Measurements from ENCODE around the gene MRPL51.
"Not testable (repeated sequence)": the region's sequence is repeated elsewhere in the genome, so short reads cannot be mapped to it uniquely, and the experiment has no call there.

Gene MRPL51

DNA sequence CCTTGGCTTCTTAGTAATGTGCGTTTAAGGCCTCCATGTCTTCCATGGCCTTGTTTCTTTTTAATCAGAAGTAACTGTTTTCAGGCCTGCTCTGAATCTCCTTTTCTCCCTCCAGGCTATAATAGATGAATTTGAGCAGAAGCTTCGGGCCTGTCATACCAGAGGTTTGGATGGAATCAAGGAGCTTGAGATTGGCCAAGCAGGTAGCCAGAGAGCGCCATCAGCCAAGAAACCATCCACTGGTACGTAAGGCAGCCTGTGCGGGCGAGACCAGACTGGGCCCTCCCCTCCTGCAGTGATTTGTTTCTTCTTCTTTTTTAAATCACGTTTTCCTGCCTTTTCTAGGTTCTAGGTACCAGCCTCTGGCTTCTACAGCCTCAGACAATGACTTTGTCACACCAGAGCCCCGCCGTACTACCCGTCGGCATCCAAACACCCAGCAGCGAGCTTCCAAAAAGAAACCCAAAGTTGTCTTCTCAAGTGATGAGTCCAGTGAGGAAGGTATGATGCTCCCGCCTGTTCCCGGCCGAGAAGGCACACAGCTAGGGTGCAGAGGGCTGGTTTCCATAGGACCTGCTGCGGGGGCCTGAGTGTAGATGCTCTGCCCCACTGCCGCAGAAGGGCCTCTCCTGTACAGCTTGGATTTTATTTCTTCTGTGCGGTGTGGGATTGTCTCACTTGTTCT, 37.7 kb upstream of the MRPL51 start:
- FAIRE-seq = no peak

DNA sequence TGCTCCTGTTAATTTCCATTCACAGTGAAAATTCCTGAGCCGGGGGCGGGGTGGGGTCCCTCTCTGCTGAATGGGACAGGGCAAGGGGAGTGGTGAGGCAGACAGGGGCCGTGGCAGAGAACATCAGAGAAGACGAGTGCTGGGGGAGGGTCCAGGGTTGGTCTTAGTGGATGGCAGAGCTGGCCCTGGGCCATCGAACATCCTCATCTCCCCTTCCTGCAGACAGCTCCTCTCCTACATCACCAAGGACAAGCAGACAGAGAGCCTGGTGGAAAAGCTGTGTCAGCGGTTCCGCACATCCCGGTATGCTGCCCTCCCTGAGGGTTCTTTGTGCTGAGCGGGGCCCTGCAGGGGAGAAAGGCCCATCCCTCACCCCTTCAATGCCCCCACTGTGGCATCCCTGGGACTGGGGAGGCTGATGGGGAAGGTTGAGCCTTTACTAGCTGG, 36.3 kb upstream of the MRPL51 start:
- FAIRE-seq = no peak

DNA sequence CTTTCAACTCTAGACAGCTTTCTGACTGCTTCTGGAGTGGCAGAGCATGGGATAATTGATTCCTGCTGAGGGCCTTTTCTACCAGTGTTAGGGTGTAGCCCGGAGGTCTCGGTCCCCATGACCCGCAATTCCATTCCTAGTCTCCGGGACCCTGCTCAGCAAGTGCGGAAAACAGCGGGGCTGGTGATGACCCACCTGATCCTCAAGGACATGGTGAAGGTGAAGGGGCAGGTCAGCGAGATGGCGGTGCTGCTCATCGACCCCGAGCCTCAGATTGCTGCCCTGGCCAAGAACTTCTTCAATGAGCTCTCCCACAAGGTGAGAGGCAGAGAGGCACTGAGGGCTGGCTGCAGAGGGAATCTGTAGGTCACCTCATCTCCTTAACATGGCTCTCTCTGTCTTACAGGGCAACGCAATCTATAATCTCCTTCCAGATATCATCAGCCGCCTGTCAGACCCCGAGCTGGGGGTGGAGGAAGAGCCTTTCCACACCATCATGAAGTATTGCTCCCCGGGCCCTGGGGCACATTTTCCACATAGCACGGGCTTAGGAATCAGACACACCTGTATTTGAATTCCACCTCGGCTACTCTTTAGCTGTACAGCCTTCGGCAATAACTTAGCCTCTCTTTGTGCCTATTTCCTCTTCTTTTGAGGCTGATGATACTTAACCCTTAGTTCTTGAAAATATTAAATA, 35.6 kb upstream of the MRPL51 start:
- no peak for FAIRE-seq

DNA sequence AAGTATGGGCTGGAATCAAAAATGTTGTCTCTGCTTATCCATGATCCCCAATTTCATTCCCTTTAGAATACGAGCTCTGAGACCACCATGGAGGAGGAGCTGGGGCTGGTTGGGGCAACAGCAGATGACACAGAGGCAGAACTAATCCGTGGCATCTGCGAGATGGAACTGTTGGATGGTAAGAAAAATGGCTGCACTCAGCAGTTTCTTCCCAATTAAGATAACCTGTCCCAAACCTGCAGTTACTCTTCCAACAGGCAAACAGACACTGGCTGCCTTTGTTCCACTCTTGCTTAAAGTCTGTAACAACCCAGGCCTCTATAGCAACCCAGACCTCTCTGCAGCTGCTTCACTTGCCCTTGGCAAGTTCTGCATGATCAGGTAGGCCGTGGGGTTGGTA, 34.6 kb upstream of the MRPL51 start:
- FAIRE-seq = no peak

DNA sequence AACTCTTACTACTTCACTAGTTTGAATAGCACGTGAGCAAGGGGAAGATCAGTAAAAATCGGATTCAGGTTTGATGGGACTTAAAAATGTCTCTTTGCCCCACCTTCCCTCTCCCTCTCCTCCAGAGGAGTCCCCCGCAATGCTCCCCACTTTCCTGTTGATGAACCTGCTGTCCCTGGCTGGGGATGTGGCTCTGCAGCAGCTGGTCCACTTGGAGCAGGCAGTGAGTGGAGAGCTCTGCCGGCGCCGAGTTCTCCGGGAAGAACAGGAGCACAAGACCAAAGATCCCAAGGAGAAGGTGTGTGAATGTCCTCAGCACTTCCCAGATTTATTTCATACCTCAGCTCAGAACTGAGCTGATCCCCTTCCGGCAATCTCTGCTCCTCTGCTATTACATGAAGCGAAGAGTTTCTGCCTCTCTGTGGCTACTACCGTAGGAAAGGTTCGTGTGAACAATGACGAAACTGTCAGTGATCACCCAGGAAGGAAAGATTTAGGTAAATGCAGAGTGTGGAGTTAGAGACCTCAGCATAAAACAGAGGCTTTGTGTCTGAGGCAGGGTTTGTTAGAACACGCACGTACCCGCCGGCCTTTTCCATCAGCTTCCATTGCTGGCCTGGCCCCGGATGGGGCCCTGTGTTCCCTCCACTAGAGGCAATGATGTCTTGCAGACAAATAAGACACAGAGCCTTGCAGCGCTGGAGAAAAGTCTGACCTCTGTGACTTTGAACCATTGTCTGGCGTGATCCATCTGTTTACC, 33.9 kb upstream of the MRPL51 start:
- no peak for FAIRE-seq

DNA sequence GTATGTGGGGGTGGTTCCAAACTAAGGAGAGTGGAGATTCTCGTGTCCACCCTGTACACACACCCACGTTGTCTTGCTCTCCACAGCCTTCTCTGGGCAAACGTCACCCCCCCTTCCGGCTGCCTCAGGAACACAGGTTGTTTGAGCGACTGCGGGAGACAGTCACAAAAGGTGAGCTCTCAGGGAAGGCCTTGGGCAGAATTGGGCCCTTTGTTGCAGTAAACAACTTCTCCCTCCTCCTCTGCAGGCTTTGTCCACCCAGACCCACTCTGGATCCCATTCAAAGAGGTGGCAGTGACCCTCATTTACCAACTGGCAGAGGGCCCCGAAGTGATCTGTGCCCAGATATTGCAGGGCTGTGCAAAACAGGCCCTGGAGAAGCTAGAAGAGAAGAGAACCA, 33.1 kb upstream of the MRPL51 start:
- FAIRE-seq = no peak

DNA sequence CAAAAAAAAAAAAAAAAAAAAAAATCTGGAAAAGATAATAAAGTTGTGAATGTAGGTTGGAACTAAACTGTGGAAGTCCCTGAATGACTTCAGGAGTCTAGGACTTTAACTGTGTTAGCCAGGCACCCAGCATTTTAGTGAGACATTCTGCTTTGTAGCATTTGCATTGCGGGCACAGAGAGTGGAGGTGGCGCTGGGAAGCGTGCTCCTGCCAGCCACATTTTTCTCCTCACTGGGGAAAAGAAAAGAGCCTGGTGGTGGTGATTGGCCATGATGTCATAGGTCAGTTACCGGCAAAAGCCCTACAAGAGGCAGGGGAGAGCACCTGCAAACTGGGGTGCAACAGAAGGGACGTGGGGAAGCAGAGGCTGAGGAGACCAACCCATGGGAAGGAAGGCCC, 31.6 kb upstream of the MRPL51 start:
- no peak for FAIRE-seq

DNA sequence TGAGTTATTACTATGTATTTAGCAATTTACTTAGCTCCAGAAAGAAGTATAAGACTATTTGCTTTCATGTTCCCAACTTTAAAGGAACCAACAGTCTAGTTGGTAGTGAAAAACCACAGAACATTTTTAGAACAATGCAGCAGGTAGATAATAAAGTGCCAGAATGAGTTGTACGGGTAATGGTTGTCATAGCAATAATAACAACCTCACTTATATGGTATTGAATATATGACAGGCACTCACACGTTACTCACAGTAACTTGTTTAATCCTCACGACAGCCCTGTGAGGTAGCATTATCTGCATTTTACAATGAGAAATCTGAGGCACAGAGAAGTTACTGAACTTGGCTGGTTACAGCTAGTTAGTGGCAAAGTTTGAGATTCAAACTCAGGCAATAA, 30.6 kb upstream of the MRPL51 start:
- no peak for FAIRE-seq

DNA sequence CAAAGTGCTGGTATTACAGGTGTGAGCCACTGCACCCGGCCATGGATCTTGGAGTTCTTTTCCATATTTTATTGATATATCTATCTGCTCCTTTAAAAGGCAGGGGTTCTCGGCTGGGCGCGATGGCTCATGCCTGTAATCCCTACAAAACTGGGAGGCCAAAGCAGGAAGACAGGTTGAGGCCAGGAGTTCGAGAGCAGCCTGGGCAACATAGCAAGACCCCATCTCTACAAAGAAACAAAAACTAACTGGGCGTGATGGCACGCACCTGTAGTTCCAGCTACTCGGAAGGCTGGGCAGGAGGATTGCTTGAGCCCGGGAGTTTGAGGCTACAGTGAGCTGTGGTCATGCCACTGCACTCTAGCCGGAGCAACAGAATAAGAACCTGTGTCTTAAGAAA, 29.1 kb upstream of the MRPL51 start:
- no peak for FAIRE-seq

DNA sequence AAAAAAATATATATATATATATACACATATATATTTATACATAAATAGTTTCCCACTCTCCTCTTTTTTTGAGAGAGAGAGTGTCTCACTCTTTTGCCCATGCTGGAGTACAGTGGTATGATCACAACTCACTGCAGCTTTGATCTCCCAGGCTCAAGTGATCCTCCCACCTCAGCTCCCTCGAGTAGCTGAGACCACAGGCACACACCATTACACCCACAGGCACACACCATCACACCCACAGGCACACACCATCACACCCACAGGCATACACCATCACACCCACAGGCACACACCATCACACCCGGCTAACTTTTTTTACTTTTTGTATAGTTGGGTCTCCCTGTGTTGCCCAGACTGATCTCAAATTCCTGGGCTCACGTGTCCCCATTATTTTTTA, 27.1 kb upstream of the MRPL51 start:
- no peak for FAIRE-seq

DNA sequence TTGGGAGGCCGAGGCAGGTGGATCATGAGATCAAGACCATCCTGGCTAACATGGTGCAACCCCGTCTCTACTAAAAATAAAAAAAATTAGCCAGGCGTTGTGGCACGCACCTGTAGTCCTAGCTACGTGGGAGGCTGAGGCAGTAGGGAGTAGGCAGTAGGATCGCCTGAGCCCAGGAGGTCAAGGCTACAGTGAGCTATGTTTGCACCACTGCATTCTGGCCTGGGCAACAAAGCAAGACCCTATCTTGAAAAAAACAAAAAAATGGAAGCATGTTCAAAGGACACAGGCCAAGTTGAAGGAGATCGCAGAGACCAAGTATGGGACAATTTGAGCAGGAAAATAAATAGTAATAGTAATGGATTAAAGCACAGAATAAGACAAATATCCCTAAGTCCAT, 15.0 kb upstream of the MRPL51 start:
- FAIRE-seq = no peak

DNA sequence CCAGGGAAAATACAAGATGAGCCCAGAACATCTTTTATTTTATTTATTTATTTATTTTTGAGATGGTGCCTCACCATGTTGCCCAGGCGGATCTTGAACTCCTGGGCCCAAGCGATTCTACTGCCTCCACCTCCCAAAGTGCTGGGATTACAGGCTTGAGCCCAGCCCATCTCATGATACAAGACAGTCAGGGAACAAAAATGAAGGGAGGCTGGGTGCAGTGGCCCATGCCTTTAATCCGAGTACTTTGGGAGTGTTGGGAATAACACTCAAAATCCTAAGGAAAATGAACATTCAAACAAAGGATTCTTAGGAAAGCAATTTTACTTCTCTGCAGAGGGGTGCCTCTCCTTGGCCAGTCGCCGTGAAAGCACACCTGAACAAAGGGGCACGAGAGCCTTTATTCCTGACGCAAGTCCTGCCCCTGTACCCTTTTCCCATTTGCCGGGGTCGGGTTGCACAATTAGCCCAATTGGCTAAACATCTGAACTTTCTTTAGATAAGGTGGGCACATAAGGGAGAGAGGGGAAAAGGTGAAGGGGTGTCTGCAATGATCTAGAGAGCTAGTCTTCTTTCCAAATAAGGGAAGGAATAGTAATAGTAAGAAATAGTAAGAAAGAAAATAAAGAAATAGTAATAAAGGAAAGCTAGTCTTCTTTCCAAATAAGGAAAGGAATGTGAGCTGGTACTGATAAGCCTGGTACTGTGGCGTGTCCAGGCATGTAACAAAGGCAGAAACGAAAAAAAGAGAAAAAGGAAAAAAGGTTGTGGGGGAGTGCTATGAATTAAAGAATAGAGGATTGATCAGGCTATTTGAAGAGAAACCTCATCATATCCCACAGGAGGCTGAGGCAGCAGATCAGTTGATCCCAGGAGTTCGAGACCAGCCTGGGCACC, 14.3 kb upstream of the MRPL51 start:
- FAIRE-seq = no peak

DNA sequence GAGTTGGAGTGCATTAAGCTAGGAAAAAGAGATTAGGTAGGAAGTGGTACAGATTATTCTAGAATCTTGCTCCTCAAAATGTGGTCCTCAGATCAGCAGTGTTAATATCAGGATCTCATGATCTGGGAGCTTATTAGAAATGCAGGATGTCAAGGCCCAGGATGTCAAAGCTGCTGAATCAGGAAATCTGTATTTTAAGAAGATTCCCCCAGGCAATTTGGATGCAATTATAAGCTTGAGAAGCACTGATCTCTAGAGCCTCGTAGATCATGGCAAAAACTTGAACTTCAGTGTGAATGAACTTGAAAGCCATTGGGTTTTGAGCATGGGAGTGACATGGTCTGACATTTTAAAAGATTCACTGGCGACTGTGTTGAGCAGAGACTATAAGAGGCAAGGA, 7.4 kb upstream of the MRPL51 start:
- no peak for FAIRE-seq

DNA sequence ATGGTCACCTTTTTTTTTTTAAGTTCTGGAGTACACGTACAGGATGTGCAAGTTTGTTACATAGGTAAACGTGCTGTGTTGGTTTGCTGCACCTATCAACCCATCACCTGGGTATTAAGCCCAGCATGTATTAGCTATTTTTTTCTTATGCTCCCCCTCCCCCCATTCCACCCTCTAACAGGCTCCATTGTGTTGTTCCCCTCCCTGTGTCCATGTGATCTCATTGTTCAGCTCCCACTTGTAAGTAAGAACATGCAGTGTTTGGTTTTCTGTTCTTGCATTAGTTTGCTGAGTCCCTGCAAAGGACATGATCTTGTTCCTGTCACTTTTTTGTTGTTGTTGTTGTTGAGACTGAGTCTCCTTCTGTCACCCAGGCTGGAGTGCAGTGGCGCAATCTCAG, 4.2 kb upstream of the MRPL51 start:
- not testable (repeated sequence) for FAIRE-seq

DNA sequence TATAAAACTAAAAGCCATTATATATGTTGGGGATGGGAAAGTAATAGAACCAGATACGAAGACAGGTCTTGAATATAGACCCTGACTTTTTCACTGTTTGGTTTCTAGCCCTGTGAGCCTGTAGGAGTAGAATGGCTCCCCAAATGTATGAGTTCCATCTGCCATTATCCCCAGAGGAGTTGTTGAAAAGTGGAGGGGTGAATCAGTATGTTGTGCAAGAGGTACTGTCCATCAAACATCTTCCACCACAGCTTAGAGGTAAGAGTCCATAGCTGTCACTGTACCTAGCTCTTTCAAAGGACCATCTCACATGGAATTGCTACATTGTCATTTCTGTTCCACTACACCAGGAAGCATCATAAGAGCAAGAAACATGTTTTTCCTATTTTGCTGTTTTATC, 1.9 kb upstream of the MRPL51 start:
- no peak for FAIRE-seq

DNA sequence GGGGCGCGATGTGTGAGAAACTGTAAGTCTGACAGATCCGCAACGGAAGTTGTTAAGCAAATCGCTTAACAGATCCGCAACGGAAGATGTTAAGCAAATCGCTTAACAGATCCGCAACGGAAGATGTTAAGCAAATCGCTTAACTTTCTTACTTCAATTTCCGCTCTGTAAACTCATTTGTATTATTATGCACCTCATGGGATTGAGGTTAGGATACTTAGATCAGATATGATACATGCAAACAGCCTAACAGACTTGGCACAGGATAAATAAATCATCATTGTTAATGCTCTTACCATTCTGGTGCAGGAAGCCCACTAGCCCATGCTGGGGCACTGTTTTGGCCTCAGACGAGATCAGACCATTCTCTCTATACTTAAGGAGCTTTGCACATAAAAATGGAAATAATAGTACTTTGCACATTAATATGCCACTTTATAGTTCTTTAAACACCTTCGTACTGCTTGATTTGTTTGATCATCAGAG, 1.2 kb upstream of the MRPL51 start:
- FAIRE-seq = no peak

DNA sequence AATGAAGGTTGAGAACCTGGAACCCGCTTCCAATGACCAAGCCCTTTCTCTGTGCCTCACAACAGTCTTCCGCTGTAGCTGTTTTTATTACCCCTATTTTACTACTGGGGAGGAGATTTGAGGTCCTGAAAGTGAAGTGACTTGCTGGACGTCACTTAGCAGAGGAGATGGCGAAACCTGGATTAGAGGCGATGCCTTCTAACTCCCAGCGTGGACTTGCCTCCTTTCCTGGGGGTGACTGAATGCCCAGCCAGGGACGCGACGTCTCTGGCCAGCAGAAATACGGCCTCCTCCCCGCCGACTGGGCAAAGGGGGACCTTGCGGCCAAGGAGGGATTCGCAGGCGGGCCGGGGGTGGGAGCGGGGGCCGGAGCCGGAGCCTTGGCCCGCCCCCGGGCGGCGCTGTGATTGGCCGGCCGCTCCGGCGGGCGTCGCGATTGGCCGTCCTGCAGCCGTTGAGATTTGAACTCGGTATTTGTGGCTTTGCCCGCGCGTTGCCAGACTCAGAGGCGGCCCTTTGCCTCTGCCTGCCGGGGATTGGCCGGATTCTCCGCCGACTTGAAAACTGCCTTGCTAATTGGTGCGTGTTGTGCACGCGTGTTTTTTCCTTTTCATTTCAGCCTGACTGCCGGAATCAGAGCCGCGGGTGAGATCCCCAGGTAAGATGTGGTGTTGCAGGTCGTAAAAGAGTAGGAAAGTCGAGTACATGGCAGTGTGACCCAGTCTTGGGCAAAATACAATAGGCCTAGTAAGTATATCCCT, 615 bp upstream of the MRPL51 start, which contains the start of gene NCAPD2:
Gene NCAPD2, plus strand, starts transcription at position 606 of the 761 bp plus-strand sequence. CDS start 997 bp downstream, outside the sequence.
- FAIRE-seq = no peak

DNA sequence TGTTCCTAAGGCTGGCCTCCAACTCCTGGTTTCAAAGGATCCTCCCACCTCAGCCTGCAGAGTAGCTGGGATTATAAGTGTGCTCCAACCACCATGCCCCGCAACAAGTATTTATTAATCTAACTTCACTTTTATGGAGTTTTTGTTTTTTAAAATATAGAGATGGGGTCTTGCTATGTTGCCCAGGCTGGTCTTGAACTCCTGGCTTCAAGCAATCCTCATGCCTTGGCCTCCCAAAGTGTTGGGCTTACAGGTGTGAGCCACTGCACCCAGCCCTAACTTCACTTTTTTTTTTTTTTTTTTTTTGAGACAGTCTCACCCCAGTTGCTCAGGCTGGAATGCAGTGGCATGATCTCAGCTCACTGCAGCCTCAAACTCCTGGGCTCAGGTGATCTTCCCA, 2.4 kb downstream of the MRPL51 start:
- not testable (repeated sequence) for FAIRE-seq

DNA sequence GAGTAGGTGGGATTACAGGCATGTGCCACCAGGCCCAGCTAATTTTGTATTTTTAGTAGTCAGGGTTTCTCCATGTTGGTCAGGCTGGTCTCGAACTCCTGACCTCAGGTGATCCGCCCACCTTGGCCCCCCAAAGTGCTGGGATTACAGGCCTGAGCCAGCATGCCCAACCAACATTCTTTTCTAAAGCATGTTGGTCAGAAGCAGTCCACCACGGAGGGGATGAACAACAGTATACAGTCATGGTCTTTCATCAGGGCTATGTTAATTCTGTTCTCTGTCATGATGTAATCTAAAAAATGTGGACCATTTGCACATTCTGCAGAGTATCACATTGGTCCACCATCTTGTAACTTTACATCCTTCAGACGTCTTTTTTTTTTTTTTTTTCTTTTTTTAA, 3.6 kb downstream of the MRPL51 start:
- no peak for FAIRE-seq

DNA sequence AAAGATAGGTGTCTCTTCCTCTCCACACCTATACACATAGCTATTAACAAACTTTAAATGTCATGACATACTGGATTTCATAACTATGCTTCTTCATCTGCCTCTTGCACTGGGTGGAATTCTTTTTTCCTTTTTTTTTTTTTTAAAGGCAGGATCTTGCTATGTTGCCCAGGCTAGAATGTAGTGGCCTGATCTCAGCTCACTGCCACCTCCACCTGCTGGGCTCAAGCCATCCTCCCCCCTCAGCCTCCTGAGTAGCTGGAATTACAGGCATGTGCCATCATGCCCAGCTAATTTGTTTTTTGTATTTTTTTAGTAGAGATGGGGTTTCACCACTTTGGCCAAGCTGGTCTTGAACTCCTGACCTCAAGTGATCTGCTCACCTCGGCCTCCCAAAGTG, 4.8 kb downstream of the MRPL51 start:
- FAIRE-seq = no peak

DNA sequence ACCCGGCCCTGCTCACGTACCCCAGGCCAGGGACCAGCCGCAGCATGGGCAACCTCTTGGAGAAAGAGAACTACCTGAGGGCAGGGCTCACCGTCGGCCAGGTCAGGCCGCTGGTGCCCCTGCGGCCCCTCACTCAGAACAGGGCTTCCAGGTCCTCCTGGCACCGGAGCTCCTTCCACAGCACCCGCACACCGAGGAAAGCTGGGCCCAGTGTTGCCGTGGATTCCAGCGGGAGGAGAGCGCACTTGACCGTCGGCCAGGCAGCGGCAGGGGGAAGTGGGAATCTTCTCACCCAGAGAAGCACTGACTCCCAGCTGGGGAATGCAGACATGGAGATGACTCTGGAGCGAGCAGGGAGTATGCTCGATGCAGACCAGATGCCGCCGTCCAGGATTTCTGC, 14.6 kb downstream of the MRPL51 start:
- FAIRE-seq = no peak

Data from islet of Langerhans (tissue), 1 donor.